WTC11 (cell line): ENCODE data around the gene ZXDC.

Experiments
- ATF1 ChIP-seq: sonication (generic); formaldehyde crosslinking; IDR thresholded peaks from 2 replicates; pipeline ENCODE4 v1.8.1; 2023; ENCODE audit warnings: mild to moderate bottlenecking, moderate library complexity, missing genetic modification reagents
- CREB1 ChIP-seq: sonication (generic); formaldehyde crosslinking; IDR thresholded peaks from 2 replicates; pipeline ENCODE4 v1.8.0; 2023; ENCODE audit warnings: mild to moderate bottlenecking, missing genetic modification reagents
- CTCF ChIP-seq: fragments of 200-600 bp; IDR thresholded peaks from 2 replicates; pipeline ENCODE4 v1.8.0; 2022; ENCODE audit warnings: antibody characterized with exemption
- ESRRA ChIP-seq: sonication (generic); formaldehyde crosslinking; IDR thresholded peaks from 2 replicates; pipeline ENCODE4 v1.8.1; 2022; ENCODE audit warnings: mild to moderate bottlenecking, missing genetic modification reagents, borderline replicate concordance
- FOXP1 ChIP-seq: sonication (generic); formaldehyde crosslinking; IDR thresholded peaks from 2 replicates; pipeline ENCODE4 v1.8.0; 2022; ENCODE audit warnings: missing genetic modification reagents, mild to moderate bottlenecking, moderate library complexity, borderline replicate concordance
- MYBL2 ChIP-seq: sonication (generic); formaldehyde crosslinking; IDR thresholded peaks from 2 replicates; pipeline ENCODE4 v1.8.1; 2023; ENCODE audit warnings: mild to moderate bottlenecking, moderate library complexity, missing genetic modification reagents
- NR1H2 ChIP-seq: sonication (generic); formaldehyde crosslinking; IDR thresholded peaks from 2 replicates; pipeline ENCODE4 v1.9.0; 2021; ENCODE audit warnings: mild to moderate bottlenecking, moderate library complexity, missing genetic modification reagents
- PRRX2 ChIP-seq: fragments of 250-450 bp; sonication (Bioruptor Pico); IDR thresholded peaks from 2 replicates; pipeline ENCODE4 v1.8.0; 2021; ENCODE audit warnings: mild to moderate bottlenecking
- RELA ChIP-seq: sonication (generic); formaldehyde crosslinking; IDR thresholded peaks from 2 replicates; pipeline ENCODE4 v1.8.1; 2022; ENCODE audit warnings: missing genetic modification reagents, mild to moderate bottlenecking, borderline replicate concordance
- ZNF232 ChIP-seq: sonication (generic); formaldehyde crosslinking; IDR thresholded peaks from 2 replicates; pipeline ENCODE4 v1.8.0; 2022; ENCODE audit warnings: mild to moderate bottlenecking, missing genetic modification reagents
- ZNF281 ChIP-seq: sonication (generic); formaldehyde crosslinking; IDR thresholded peaks from 2 replicates; pipeline ENCODE4 v1.8.0; 2023; ENCODE audit warnings: mild to moderate bottlenecking, missing genetic modification reagents
- TF ChIP-seq, protein P1 (sequence below): sonication (generic); formaldehyde crosslinking; IDR thresholded peaks from 2 replicates; pipeline ENCODE4 v1.8.0; 2022; ENCODE audit warnings: mild to moderate bottlenecking, missing genetic modification reagents

DNA sequence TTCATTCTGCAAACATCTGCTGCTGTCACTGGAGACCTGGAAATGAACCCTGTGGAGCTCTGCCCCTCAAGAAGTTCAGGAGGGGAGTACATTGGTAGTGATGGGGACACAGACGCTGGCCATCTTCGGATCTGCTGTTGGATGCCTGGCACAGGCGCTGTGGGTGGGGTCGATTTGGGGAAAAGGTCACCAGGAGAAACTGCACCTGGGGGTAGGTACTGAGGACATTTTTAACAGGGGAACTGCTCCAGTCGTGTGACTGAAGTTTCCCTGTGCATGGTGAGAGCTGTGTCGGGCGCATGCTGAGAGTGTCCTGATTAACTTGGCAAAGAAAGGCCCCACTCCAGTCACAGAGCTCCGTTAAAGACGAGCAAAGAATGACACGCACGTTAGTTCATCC, 38.5 kb upstream of the ZXDC start:
- TF ChIP-seq, protein P1, sequence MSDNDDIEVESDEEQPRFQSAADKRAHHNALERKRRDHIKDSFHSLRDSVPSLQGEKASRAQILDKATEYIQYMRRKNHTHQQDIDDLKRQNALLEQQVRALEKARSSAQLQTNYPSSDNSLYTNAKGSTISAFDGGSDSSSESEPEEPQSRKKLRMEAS = no peak
- TF ChIP-seq PRRX2 (no peak), CTCF (no peak), ESRRA (CRISPR knock-in tag) (no peak), ZNF232 (no peak), ATF1 (CRISPR knock-in tag) (no peak), RELA (CRISPR knock-in tag) (no peak), MYBL2 (CRISPR knock-in tag) (no peak), CREB1 (CRISPR knock-in tag) (no peak), ZNF281 (CRISPR knock-in tag) (no peak), FOXP1 (CRISPR knock-in tag) (no peak), NR1H2 (no peak)
